ENCODE measurements around the gene GLDN. TPM values are rescaled to one million over a fixed set of nuclear protein-coding genes. Genes with fewer than 3 reads are reported as not detected.
"Not testable (repeated sequence)": the region's sequence is repeated elsewhere in the genome, so short reads cannot be mapped to it uniquely, and the experiment has no call there.

Gene GLDN
- total RNA-seq, 1 donor from 2014 or later, result 3.4 TPM

GRCh38 chr15:51438526-51438925, 97.1 kb downstream of the GLDN start:
- Histone ChIP-seq H3K9me3 (no peaks in the 10 kb centered on the region), H3K36me3 (no peaks in the 10 kb centered on the region), H3K4me1 (no peaks in the 10 kb centered on the region), H3K27me3 (no peaks in the 10 kb centered on the region), H3K4me3 (no peak overlapping the region), H3K27ac (no peak overlapping the region)
- intact Hi-C loops (cut with DNase I), result no loop called here
- no peak for DNase-seq (ENCODE audit: low spot score in 2 of 2)
- TF ChIP-seq, protein P1, sequence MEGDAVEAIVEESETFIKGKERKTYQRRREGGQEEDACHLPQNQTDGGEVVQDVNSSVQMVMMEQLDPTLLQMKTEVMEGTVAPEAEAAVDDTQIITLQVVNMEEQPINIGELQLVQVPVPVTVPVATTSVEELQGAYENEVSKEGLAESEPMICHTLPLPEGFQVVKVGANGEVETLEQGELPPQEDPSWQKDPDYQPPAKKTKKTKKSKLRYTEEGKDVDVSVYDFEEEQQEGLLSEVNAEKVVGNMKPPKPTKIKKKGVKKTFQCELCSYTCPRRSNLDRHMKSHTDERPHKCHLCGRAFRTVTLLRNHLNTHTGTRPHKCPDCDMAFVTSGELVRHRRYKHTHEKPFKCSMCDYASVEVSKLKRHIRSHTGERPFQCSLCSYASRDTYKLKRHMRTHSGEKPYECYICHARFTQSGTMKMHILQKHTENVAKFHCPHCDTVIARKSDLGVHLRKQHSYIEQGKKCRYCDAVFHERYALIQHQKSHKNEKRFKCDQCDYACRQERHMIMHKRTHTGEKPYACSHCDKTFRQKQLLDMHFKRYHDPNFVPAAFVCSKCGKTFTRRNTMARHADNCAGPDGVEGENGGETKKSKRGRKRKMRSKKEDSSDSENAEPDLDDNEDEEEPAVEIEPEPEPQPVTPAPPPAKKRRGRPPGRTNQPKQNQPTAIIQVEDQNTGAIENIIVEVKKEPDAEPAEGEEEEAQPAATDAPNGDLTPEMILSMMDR (IDR thresholded peaks at IDR 0.05), result no peak

DNA sequence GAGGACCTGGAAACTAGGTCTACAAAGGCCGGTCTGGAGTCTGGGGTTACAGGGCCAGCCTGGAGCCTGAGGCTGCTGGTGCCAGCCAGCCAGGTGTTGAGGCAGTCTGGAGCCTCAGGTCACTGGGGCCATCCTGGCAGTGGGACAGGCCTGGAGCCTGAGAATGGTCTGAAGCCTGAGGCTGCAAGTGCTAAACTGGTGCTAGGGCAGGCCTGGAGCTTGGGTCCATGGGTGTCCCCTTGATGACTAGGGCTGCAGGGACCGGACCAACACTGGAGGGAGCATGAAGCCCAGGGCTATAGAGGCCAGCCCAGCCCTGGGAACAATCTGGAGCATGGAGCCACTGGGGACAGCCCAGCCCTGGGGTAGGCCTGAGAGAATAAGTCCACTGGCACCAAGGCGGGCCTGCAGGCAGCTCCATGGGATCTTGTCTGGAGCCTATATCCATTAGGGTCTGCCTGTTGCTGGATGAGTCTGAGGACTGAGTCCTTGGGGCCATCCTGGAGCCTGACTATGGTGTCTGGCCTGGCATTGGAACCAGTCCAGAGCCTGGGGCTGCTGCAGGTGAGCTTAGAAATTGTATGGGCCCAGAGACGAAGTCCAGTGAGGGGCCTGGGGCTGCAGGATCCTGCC, 101.9 kb downstream of the GLDN start:
- H3K4me3 ChIP-seq, result no peak overlapping the region
- intact Hi-C loops (cut with DNase I), result no loop called here
- no peaks in the 10 kb centered on the region for H3K27me3 ChIP-seq
- H3K36me3 ChIP-seq, result peaks cover 0 to 6% of the 10 kb centered on the region in 2 donors
- DNase-seq (ENCODE audit: low spot score in 2 of 2), result no peak
- no peak overlapping the region for H3K27ac ChIP-seq
- no peaks in the 10 kb centered on the region for H3K9me3 ChIP-seq
- H3K4me1 ChIP-seq, result no peaks in the 10 kb centered on the region
- TF ChIP-seq, protein P1 (IDR thresholded peaks at IDR 0.05), result no peak

GRCh38 chr15:51444112-51444511, 102.7 kb downstream of the GLDN start:
- Histone ChIP-seq H3K36me3 (peaks cover 0 to 13% of the 10 kb centered on the region in 2 donors), H3K27ac (no peak overlapping the region), H3K4me3 (no peak overlapping the region), H3K9me3 (no peaks in the 10 kb centered on the region), H3K27me3 (no peaks in the 10 kb centered on the region), H3K4me1 (no peaks in the 10 kb centered on the region)
- DNase-seq (ENCODE audit: low spot score in 2 of 2), result no peak
- intact Hi-C loops (cut with DNase I), result no loop called here
- TF ChIP-seq, protein P1 (IDR thresholded peaks at IDR 0.05), result no peak

- intact Hi-C loops (cut with DNase I), result no loop called here
- H3K9me3 ChIP-seq, result no peaks in the 10 kb centered on the region
- no peaks in the 10 kb centered on the region for H3K27me3 ChIP-seq
- H3K36me3 ChIP-seq, result peaks cover 5 to 20% of the 10 kb centered on the region in 2 donors
- H3K27ac ChIP-seq, result no peak overlapping the region
- no peak overlapping the region for H3K4me3 ChIP-seq
- DNase-seq (ENCODE audit: low spot score in 2 of 2), result no peak
- TF ChIP-seq, protein P1 (IDR thresholded peaks at IDR 0.05), result no peak
- H3K4me1 ChIP-seq, result no peaks in the 10 kb centered on the region
These were observed 103.4 kb downstream of the GLDN start for GRCh38 chr15:51444807-51445206.

DNA sequence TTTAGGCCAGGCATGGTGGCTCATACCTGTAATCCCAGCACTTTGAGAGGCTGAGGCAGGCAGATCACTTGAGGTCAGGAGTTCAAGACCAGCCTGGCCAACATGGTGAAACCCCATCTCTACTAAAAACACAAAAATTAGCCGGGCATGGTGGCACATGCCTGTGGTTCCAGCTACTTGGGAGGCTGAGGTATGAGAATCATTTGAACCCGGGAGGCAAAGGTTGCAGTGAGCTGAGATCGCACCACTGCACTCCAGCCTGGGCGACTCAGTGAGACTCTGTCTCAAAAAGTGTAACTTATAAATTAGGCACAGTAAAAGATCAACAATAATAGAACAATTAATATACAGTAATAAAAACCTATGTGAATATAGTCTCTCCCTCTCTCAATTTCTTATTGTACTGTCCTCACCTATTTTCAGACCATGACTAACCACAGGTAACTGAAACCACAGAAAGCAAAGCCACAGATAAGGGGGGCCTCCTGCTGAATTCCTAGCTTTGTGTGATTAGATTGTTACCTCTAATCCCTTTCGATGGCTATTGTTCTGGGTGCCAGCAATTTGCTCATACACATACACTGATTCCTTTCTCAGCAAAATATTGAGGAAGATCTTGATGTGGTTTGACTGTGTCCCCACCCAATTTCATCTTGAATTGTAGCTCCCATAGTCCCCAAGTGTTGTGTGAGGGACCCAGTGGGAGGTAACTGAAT, 104.7 kb downstream of the GLDN start:
- H3K9me3 ChIP-seq; DNase-seq (ENCODE audit: low spot score in 2 of 2); H3K4me3 ChIP-seq; H3K4me1 ChIP-seq; H3K27ac ChIP-seq; H3K27me3 ChIP-seq; intact Hi-C loops (cut with DNase I): not testable (repeated sequence)
- peaks cover 9 to 23% of the 10 kb centered on the region in 2 donors for H3K36me3 ChIP-seq

- Histone ChIP-seq H3K9me3 (no peaks in the 10 kb centered on the region), H3K27ac (no peak overlapping the region), H3K36me3 (peaks cover 9 to 23% of the 10 kb centered on the region in 2 donors), H3K4me3 (no peak overlapping the region), H3K27me3 (no peaks in the 10 kb centered on the region), H3K4me1 (no peaks in the 10 kb centered on the region)
- DNase-seq (ENCODE audit: low spot score in 2 of 2), result no peak
- intact Hi-C loops (cut with DNase I), result no loop called here
- TF ChIP-seq, protein P1 (IDR thresholded peaks at IDR 0.05), result no peak
These were observed 106.6 kb downstream of the GLDN start for GRCh38 chr15:51447855-51448621.

Measured in ascending aorta (tissue), 2 donors.